ENCODE results near the gene SSH2.

Gene SSH2

DNA sequence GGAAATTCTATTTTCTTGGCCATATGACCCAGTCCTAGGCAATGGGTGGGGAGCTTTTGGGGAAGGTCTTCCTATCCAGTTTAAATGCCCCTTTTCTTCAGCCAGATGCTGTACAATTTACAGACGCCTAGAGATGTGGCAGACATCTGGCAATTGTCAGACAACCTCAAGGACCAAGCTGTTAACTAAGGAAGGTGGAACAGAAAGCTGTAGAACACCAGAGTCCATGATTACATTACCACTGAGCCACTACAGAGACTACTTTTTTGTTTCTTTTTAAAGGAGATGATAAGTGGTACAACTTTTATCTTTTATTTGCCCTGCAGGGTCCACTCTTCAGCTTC is 286.2 kb downstream of the SSH2 start:
- H3K9me3 Mint-ChIP-seq: no peaks in the 10 kb centered on the region
- H3K4me1 Mint-ChIP-seq (ENCODE audit: low read depth): peaks cover 51% of the 10 kb centered on the region
- H3K36me3 Mint-ChIP-seq (ENCODE audit: low read depth): peaks cover 33% of the 10 kb centered on the region
- peak overlapping the region; percentile 52 for H3K27ac Mint-ChIP-seq
- H3K27me3 Mint-ChIP-seq: no peaks in the 10 kb centered on the region
- H3K4me3 Mint-ChIP-seq: no peak overlapping the region

- H3K36me3 Mint-ChIP-seq (ENCODE audit: low read depth): peaks cover 24% of the 10 kb centered on the region
- H3K27ac Mint-ChIP-seq: peak overlapping the region; percentile 67
- H3K4me1 Mint-ChIP-seq (ENCODE audit: low read depth): peaks cover 52% of the 10 kb centered on the region
- no peak overlapping the region for H3K4me3 Mint-ChIP-seq
- H3K9me3 Mint-ChIP-seq: no peaks in the 10 kb centered on the region
- no peaks in the 10 kb centered on the region for H3K27me3 Mint-ChIP-seq
These were observed 287.8 kb downstream of the SSH2 start for GRCh38 chr17:29642171-29642611.

DNA sequence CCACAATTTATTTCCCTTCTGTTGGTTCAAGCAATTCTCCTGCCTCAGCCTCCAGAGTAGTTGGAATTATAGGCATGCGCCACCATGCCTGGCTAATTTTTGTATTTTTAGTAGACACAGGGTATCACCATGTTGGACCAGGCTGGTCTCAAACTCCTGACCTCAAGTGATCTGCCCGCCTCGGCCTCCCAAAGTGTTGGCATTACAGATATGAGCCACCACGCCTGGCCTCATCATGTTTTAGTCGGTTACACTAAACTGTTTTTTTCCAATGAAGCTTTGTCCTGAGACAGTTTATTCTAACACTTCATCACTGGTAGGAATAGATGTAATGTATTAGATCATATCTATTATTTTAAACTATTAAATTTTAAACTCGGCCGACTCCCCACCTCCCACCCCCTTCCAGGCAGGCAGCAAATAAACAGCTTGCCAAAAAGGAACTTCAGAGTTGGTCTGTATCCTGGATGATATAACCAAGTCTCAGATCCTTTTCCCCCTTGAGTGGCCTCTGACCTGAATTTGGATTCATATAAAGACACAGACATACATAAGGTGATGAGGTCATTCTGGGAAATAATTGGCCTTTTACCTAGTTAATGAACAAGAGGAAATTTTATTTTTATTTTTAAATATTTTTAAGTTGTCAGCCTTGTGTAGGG is 288.9 kb downstream of the SSH2 start:
- H3K4me1 Mint-ChIP-seq (ENCODE audit: low read depth): peaks cover 56% of the 10 kb centered on the region

DNA sequence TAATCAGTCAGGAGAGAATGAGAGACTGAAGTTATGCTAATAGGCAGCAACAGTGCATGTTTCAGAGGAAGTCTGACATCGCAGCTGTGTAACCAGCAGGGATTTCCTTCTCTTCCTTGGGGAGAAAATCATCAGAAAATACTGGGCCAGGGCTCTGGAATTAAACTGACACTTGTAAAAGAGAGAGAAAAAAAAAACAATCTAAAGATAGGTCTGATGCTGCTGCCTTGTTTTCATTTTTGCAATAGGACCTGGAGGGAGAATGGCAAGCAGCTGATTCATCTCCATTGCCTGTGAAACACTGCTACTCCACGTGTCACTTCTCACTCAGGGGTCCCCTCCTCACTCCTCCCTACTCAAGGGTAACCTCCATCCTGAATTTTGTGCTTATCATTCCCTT is 289.6 kb downstream of the SSH2 start:
- peaks cover 52% of the 10 kb centered on the region for H3K4me1 Mint-ChIP-seq (ENCODE audit: low read depth)
- no peak overlapping the region for H3K4me3 Mint-ChIP-seq
- H3K9me3 Mint-ChIP-seq: no peaks in the 10 kb centered on the region
- peaks cover 28% of the 10 kb centered on the region for H3K36me3 Mint-ChIP-seq (ENCODE audit: low read depth)
- H3K27ac Mint-ChIP-seq: peak overlapping the region; percentile 60
- no peaks in the 10 kb centered on the region for H3K27me3 Mint-ChIP-seq

More for the DNA sequence above, 288.9 kb downstream of the SSH2 start:
- H3K9me3 Mint-ChIP-seq: no peaks in the 10 kb centered on the region
- peak overlapping the region; percentile 60 for H3K27ac Mint-ChIP-seq
- H3K36me3 Mint-ChIP-seq (ENCODE audit: low read depth): peaks cover 28% of the 10 kb centered on the region
- H3K27me3 Mint-ChIP-seq: no peaks in the 10 kb centered on the region
- H3K4me3 Mint-ChIP-seq: no peak overlapping the region

GRCh38 chr17:29633886-29634285 is 296.1 kb downstream of the SSH2 start:
- Mint-ChIP-seq H3K27me3 (no peaks in the 10 kb centered on the region), H3K36me3 (ENCODE audit: low read depth) (peaks cover 42% of the 10 kb centered on the region), H3K4me1 (ENCODE audit: low read depth) (peaks cover 30% of the 10 kb centered on the region), H3K27ac (peak overlapping the region; percentile 75), H3K4me3 (no peak overlapping the region), H3K9me3 (no peaks in the 10 kb centered on the region)

DNA sequence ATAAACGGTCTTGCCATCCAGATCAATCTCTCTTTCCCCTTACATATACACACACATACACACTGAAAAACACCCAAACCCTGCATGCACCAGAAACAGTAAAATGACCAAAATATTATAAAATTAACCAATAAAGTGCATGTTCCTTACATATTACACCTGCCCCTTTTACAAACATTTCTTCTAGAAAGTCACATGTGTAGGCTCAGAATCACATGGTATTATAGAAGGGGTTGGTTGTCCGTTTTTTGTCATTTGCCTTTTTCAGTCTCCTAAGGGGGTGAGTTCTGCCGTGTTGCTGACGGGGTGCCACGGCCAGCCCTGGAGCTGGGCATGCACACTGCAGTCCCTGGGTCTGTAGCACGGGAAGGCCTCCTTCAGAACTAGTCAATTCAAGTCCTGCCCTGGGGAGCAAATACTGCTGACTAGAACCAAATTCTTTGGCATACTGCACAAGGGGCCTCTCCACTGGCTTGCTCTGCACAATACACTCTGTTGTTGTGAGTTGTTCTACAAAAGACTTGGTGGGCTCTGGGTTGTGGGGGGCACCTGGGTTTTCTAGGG is 299.3 kb downstream of the SSH2 start:
- Mint-ChIP-seq H3K27ac (peak overlapping the region; percentile 42), H3K4me1 (ENCODE audit: low read depth) (peaks cover 36% of the 10 kb centered on the region), H3K36me3 (ENCODE audit: low read depth) (peaks cover 42% of the 10 kb centered on the region)

DNA sequence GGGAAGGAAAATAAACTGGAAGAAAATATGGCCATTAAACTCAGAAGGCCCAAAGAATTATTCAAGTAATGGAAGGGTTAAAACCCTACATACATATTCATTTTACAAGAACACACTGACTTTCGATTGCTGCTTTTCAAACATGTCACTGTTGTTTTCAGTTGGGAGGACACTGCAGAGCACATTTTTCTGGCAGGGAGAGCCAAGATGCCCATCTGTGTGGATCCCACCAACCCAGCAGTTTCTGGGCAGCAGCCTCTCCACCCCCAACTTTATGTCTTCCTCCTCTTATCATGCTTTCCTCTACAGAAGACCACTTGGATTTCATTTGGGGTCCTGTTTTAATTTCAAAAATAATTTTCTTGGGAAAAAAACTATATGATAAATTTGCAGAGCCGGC is 300.2 kb downstream of the SSH2 start:
- H3K4me3 Mint-ChIP-seq: no peak overlapping the region
- H3K36me3 Mint-ChIP-seq (ENCODE audit: low read depth): peaks cover 40% of the 10 kb centered on the region
- H3K27me3 Mint-ChIP-seq: no peaks in the 10 kb centered on the region
- peak overlapping the region; percentile 83 for H3K27ac Mint-ChIP-seq
- H3K4me1 Mint-ChIP-seq (ENCODE audit: low read depth): peaks cover 44% of the 10 kb centered on the region
- no peaks in the 10 kb centered on the region for H3K9me3 Mint-ChIP-seq

More for the DNA sequence above, 299.3 kb downstream of the SSH2 start:
- H3K4me3 Mint-ChIP-seq: no peak overlapping the region
- H3K27me3 Mint-ChIP-seq: no peaks in the 10 kb centered on the region
- no peaks in the 10 kb centered on the region for H3K9me3 Mint-ChIP-seq

- H3K36me3 Mint-ChIP-seq (ENCODE audit: low read depth): peaks cover 35% of the 10 kb centered on the region
- H3K9me3 Mint-ChIP-seq: no peaks in the 10 kb centered on the region
- no peak overlapping the region for H3K4me3 Mint-ChIP-seq
- H3K4me1 Mint-ChIP-seq (ENCODE audit: low read depth): peaks cover 53% of the 10 kb centered on the region
- no peaks in the 10 kb centered on the region for H3K27me3 Mint-ChIP-seq
- peak overlapping the region; percentile 83 for H3K27ac Mint-ChIP-seq
These were observed 301.4 kb downstream of the SSH2 start for GRCh38 chr17:29628644-29629043.

DNA sequence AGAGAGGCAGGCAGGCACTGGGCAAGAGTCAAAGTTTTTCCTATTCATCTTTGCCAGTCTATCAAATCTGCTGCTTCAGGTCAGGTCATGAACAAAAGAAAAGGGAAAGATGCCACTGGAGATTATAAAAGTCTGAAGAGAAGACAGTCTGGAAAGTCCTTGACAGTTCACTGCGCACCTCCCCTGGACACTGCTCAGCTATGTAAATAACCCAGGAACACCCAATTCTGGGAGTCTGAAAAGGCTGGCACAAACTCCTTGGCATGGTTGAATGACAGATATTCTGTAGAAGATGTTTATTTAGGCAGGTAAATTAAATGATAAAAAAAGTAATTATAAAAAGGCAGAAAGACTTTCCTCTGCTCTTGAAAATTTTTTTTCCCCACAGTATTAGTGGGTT is 302.1 kb downstream of the SSH2 start:
- Mint-ChIP-seq H3K9me3 (no peaks in the 10 kb centered on the region), H3K27ac (peak overlapping the region; percentile 16), H3K4me1 (ENCODE audit: low read depth) (peaks cover 59% of the 10 kb centered on the region), H3K27me3 (no peaks in the 10 kb centered on the region), H3K36me3 (ENCODE audit: low read depth) (peaks cover 35% of the 10 kb centered on the region), H3K4me3 (no peak overlapping the region)

DNA sequence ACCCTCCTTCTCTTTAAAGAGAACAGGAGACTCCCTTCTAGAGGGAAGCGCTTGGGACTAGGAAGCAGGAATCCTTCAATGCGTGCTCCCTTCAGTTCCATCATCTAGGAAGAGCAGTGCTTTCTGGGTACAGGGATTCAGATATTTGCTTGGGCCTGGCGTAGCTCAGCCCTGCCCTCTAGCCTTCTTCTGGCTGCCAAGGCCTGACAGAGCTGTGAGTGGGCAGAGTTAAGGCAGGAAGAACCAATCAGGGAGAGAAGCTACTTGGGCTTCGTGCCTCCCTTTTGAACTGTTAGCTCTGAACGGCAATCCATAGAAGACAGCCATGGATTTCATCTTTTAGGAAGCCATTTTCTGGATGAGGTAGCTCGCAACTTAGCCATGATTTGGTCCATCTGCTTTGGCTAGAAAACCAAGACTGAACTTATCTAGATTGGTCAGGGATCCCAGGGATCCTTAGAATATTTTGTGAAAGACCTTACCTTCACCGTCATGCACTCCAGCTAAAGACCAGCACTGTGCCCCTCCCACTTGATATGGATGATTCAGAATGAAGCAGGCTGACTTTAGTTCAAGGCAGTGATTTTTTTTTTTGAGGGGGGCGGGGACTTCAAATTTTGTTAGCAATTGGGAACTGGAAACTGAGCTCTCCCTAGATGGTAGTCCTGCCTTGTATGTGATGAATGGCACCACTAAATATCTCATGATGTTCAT is 304.8 kb downstream of the SSH2 start:
- Mint-ChIP-seq H3K9me3 (no peaks in the 10 kb centered on the region), H3K27ac (peak overlapping the region; percentile 97), H3K4me1 (ENCODE audit: low read depth) (peaks cover 69% of the 10 kb centered on the region), H3K4me3 (no peak overlapping the region), H3K27me3 (no peaks in the 10 kb centered on the region), H3K36me3 (ENCODE audit: low read depth) (peaks cover 22% of the 10 kb centered on the region)

DNA sequence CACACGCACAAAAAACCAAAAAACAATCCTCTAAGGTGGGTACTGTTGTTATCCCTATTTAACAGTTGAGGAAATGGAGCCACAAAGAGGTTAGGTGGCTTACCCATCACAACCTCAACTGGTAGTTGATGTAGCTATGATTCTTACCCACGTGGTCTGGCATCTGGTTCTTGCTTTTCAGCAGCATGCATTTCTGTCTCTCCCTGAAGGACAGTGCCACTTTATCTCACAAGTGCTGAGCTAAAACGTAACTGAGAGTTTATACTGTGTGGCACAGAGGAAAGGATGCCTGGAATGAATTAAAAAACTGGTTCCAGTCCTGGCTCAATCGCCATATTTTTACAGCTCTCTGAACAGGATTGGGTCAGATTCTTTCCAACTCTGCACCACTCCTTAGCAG is 305.4 kb downstream of the SSH2 start:
- H3K27me3 Mint-ChIP-seq: no peaks in the 10 kb centered on the region
- H3K4me3 Mint-ChIP-seq: peak overlapping the region; percentile 39
- H3K9me3 Mint-ChIP-seq: no peaks in the 10 kb centered on the region
- peak overlapping the region; percentile 97 for H3K27ac Mint-ChIP-seq
- peaks cover 63% of the 10 kb centered on the region for H3K4me1 Mint-ChIP-seq (ENCODE audit: low read depth)
- H3K36me3 Mint-ChIP-seq (ENCODE audit: low read depth): peaks cover 16% of the 10 kb centered on the region

- Mint-ChIP-seq H3K27ac (peak overlapping the region; percentile 97), H3K4me1 (ENCODE audit: low read depth) (peaks cover 53% of the 10 kb centered on the region), H3K9me3 (no peaks in the 10 kb centered on the region), H3K36me3 (ENCODE audit: low read depth) (peaks cover 6% of the 10 kb centered on the region), H3K4me3 (peak overlapping the region; percentile 81), H3K27me3 (no peaks in the 10 kb centered on the region)
These were observed 306.8 kb downstream of the SSH2 start for GRCh38 chr17:29623283-29623647.

DNA sequence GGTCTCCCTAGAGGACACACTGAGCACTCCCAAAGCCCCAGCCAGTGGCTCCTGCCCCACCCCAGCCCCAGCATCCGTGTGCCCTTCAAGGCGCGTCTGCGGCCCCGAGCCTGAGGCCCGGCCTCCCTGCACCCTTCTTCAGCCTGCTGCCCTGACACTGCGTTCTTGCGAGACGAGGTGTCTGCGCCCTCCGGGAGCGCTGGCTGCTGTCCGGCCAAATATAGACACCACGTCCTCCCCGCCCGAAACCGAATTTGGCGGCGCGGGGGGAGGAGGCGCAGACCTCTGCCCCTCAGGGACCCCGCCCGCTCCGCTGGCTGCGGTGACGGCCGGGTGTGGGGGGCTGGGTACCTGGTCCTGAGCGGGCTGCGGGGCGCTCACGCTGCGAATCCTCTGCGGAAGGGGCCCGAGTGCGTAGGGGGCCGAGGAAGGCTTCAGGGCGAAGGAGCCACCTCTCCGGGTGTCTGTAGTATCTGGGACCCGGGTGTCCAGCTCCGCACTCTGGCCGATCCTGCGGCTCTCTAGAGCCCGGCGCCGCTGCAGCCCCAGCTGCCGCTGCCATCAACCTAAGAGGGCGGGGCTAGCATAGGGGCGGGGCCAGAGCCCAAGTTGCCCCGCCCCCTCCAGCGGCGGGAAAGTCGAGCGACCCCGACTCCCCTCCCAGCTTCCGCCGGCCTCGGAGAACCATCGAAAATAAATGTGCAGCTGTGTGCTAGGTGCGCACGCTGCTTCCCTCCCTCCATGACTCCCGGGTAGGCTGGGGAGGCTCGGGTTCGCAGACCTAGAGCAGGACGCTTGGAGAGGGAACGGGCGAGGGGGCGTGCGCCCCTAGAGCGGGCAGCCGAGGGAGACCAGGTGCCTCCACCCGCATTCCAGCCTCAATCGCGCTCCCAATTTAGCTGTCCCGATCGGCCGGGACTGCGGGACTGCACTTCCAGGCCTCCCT is 307.4 kb downstream of the SSH2 start, which contains the start of gene CORO6:
Gene CORO6 (minus strand): TSS at position 576 of the 946 bp plus-strand sequence. CDS start 1,491 bp downstream, outside the sequence.
- H3K4me3 Mint-ChIP-seq: peak within 1 kb of the TSS; percentile 81
- H3K9me3 Mint-ChIP-seq: no peaks in the 10 kb centered on the region
- peaks cover 50% of the 10 kb centered on the region for H3K4me1 Mint-ChIP-seq (ENCODE audit: low read depth)
- H3K27me3 Mint-ChIP-seq: no peaks in the 10 kb centered on the region
- H3K36me3 Mint-ChIP-seq (ENCODE audit: low read depth): peaks cover 6% of the 10 kb centered on the region
- H3K27ac Mint-ChIP-seq: peak within 1 kb of the TSS; percentile 97

- peaks cover 57% of the 10 kb centered on the region for H3K4me1 Mint-ChIP-seq (ENCODE audit: low read depth)
- H3K4me3 Mint-ChIP-seq: peak overlapping the region; percentile 81
- H3K27me3 Mint-ChIP-seq: no peaks in the 10 kb centered on the region
- no peak overlapping the region for H3K27ac Mint-ChIP-seq
- H3K36me3 Mint-ChIP-seq (ENCODE audit: low read depth): peaks cover 6% of the 10 kb centered on the region
- H3K9me3 Mint-ChIP-seq: no peaks in the 10 kb centered on the region
These were observed 308.3 kb downstream of the SSH2 start for GRCh38 chr17:29621751-29622194.

All from stimulated activated naive CD8-positive, alpha-beta T cell treated with anti-CD3 and anti-CD28 coated beads, Interleukin-15, Interleukin-2, amounts not matched to agents 100 ng/mL and 50 ng/mL, for 24 hours (primary cell).